ENCODE results near the gene TMEM121.

Gene TMEM121

DNA sequence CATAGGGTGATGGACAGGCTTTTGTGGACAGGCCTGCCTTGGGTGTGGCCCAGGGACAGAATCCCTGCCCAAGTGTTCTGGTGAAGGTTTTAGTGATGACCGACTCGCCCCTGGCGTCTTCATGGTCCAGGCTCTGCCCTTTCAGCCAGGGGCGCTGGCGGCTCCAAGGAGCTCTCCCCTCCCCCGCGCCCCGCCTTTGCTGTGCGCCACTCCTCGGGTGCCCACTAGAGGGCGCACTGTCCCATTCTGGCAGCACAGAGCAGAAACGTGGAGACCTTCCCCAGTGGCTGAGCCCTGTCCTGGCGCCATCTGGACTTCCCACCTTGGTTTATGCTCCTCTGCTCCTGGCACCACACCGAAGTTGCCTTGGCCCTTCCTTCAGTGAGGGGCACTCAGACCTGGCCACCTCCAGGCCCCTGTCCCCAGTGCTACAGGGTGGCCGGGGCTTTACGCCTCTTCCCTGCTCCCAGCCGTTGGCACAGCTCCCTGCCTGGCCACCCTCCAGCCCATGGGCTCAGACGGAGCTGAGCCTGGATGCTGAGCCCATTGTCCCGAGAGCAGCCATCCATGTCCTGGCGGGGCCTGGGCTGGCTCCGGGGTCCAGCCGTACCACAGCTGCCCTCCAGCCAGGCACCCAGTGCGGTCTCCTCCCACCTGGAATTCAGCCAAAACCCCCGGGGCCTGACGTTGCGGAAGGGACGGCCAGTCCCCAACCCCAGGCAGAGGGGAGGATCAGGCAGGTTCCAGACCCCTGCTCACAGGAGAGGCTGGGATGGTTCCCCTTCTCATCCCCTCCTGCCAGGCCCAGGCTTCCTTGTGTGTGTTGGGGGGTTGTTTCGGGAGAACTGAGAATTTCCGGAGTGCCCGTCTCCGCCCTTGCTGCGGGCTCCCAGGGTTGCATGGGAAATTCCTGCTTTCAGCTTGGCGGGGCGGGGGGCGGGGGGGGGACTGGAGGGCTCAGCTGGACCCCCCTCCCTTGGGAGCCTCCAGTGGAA, 45.3 kb upstream of the TMEM121 start:
- TF ChIP-seq, protein P1, sequence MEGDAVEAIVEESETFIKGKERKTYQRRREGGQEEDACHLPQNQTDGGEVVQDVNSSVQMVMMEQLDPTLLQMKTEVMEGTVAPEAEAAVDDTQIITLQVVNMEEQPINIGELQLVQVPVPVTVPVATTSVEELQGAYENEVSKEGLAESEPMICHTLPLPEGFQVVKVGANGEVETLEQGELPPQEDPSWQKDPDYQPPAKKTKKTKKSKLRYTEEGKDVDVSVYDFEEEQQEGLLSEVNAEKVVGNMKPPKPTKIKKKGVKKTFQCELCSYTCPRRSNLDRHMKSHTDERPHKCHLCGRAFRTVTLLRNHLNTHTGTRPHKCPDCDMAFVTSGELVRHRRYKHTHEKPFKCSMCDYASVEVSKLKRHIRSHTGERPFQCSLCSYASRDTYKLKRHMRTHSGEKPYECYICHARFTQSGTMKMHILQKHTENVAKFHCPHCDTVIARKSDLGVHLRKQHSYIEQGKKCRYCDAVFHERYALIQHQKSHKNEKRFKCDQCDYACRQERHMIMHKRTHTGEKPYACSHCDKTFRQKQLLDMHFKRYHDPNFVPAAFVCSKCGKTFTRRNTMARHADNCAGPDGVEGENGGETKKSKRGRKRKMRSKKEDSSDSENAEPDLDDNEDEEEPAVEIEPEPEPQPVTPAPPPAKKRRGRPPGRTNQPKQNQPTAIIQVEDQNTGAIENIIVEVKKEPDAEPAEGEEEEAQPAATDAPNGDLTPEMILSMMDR (IDR thresholded peaks at IDR 0.05): peak; percentile 98

DNA sequence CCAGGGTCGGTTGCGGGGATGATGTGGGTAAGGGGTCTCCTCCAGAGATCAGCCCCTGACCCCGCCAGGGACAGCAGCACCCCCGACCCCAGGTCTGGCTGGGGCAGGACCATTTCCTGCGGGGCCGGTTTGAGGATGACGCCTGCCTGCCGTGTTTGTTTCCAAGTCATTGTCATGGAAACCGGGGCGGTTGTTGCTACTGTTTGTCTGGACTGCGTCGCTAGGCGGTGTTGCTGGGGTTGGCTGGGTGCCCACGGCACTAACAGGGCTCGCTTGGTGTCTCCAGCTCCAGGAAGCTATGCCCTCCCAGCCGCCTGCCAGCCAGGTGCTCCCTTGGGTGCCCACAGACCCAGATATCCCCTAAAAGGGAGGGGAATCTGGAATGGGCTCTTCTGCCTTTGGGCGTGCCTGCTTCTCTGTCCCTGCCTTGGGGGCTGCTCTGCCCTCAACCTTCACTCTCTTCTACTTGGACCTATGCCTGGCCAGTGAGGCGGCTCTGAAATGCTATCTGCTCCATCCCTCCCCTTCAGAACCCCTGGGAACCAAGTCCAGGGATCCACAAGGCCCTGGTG, 44.4 kb upstream of the TMEM121 start:
- TF ChIP-seq, protein P1 (IDR thresholded peaks at IDR 0.05): no peak

DNA sequence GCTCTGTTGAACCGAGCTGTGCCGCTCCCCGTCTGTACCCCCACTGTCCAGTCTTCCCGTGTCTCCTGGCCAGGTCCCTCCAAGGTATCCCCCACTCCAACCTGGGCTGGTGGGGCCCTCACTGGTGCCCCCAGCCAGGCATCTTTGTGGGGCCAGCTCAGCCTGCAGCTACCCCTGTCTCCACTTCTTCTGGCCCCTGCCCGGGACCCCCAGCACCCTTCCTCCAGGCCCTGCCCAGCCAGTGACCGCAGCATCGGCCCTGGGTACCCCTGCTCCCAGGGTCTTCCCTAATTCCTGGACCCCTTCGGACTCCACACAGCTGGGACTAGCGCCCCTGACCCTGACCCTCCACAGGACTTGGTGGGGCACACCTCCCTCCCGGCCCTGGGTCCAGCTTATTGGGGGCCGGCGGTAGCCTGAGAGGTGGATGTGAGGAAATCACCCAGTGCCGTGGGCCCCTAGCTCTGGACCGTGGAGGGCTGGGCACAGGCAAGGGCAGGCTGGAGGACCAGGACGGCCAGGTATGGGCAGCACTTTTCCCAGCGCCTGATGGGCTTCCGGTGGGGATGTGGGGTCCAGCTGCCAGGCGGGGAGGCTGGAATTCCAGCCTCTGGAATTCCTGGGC, 43.8 kb upstream of the TMEM121 start:
- TF ChIP-seq, protein P1 (IDR thresholded peaks at IDR 0.05): no peak

DNA sequence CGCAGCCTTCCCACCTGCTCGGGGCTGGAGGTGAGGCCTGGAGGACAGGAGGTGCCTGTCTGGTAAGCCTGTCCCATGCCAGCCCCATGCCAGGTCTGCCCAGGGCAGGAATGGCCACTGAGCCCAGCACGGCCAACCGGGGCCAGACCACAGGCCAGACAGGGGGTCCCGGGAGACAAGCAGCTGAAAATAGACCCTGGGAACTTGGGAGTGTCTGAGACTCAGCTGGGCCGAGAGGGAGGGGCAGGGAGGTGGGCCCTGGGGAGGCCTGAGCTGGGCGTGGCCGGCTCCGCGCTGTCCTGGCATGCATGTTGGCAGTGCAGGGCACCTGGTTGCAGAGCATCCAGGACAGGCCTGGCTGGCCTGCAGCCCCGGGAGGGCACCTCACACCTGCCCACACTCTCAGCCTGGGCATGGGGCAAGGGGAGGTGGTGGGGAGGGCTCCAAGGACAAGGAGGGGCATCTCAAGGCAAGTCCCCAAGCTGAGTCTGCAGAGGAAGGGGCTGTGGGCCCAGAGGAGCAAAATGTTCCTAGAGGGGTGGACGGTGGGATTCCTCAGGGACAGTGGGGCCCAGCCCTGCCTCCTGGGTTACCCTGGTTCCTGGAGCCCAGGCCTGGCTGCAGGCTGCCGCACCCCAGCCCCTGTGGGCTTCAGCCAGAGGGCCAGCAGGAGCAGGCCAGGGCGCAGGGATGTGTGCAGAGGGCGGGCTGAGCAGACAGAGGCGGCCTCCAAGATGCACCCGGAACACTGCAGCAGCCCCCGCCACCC, 42.9 kb upstream of the TMEM121 start:
- TF ChIP-seq, protein P1 (IDR thresholded peaks at IDR 0.05): no peak

- TF ChIP-seq, protein P1 (IDR thresholded peaks at IDR 0.05): no peak
Observed at GRCh38 chr14:105484069-105484996, 42.0 kb upstream of the TMEM121 start.

DNA sequence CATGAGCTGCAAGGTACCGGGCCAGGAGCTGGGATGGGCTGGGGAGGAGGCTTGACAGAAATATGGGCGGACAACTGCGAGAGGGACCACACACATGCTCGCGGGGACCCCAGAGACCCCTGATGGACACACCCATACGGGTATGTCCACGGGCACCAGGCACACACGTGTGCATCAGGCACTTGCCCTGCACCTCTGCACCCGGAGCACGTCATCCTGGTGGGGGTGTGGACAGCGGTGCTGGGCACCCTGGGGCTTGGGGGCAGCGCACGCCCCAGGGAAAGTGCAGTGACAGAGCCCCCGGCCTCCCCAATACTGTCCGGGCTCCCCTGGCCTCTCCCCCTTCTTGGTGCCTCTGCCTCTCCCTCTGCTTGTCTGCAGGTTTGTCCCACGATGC, 41.4 kb upstream of the TMEM121 start:
- TF ChIP-seq, protein P1 (IDR thresholded peaks at IDR 0.05): no peak

Data from LNCAP (cell line).